Activated CD4-positive, alpha-beta memory T cell treated with anti-CD3 and anti-CD28 coated beads for 36 hours (primary cell): ENCODE data around the gene ATG13. TPM values are rescaled to one million over a fixed set of nuclear protein-coding genes. Genes with fewer than 3 reads are reported as not detected.
A peak's percentile ranks its signal among the peaks of the same experiment; 100 is the strongest.

Experiments
- CTCF ChIA-PET: fragments of 350-600 bp; sonication (Branson Sonifier 250); formaldehyde crosslinking; loops from one replicate; lab custom pipeline; 2021; ENCODE audit warnings: antibody characterized with exemption, inconsistent platforms; lab: Charles Lee
- POLR2A ChIA-PET: fragments of 350-600 bp; sonication (Branson Sonifier 250); formaldehyde crosslinking; loops from one replicate; lab custom pipeline; 2021; ENCODE audit warnings: antibody characterized with exemption; lab: Charles Lee
- DNase-seq: peaks from one replicate; pipeline ENCODE4 v3.0.0-alpha.2; 2020
- H3K27ac Mint-ChIP-seq: one replicate; pipeline ENCODE4 v1.8.0; 2021; ENCODE audit warnings: mixed read lengths
- H3K27me3 Mint-ChIP-seq: one replicate; pipeline ENCODE4 v1.8.0; 2021; ENCODE audit warnings: mixed read lengths
- H3K36me3 Mint-ChIP-seq: one replicate; pipeline ENCODE4 v1.8.0; 2021; ENCODE audit warnings: mixed read lengths
- H3K4me1 Mint-ChIP-seq: one replicate; pipeline ENCODE4 v1.8.0; 2021; ENCODE audit warnings: low read depth, mixed read lengths
- H3K4me3 Mint-ChIP-seq: one replicate; pipeline ENCODE4 v1.8.0; 2021; ENCODE audit warnings: mild to moderate bottlenecking, mixed read lengths
- H3K9me3 Mint-ChIP-seq: one replicate; pipeline ENCODE4 v1.8.0; 2021; ENCODE audit warnings: mixed read lengths
- intact Hi-C: fragments of 100-400 bp; cut with micrococcal nuclease; formaldehyde crosslinking; loops from one replicate; pipeline ENCODE4 v1.15.1; 2023
- total RNA-seq, 2 experiments: library from RNA; stranded (reverse); gene quantifications; one replicate each; pipeline ENCODE4 v1.2.3, GENCODE V29; 2021

ATG13 gene
- total RNA-seq, 2 experiments from 2014 or later = 49.9 to 51.0 TPM

DNA sequence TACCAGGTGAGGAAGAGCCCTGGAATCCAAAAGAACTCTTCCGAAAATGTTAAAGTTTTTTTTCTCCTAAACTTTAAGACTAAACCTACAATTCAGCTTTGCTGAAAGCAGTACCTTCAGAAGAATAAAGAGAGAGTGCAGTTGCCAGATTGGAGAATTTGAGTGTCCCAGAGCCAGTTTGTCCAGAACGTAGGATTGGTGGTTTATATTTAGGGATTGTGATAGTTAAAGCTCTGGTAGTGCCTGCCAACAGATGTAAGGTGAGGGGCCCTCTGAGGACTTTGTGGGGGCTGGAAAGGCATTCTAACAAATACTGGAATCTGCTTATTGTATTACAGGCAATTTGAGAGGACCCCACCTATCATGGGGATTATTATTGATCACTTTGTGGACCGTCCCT is 39.8 kb downstream of the ATG13 start:
- CTCF ChIA-PET = no interaction called here
- no peaks in the 10 kb centered on the region for H3K4me1 Mint-ChIP-seq
- POLR2A ChIA-PET = no interaction called here
- H3K9me3 Mint-ChIP-seq = no peaks in the 10 kb centered on the region
- DNase-seq = no peak
- H3K36me3 Mint-ChIP-seq = peaks cover 12% of the 10 kb centered on the region
- no peak overlapping the region for H3K27ac Mint-ChIP-seq
- no peak overlapping the region for H3K4me3 Mint-ChIP-seq
- intact Hi-C loops = no loop called here
- no peaks in the 10 kb centered on the region for H3K27me3 Mint-ChIP-seq

DNA sequence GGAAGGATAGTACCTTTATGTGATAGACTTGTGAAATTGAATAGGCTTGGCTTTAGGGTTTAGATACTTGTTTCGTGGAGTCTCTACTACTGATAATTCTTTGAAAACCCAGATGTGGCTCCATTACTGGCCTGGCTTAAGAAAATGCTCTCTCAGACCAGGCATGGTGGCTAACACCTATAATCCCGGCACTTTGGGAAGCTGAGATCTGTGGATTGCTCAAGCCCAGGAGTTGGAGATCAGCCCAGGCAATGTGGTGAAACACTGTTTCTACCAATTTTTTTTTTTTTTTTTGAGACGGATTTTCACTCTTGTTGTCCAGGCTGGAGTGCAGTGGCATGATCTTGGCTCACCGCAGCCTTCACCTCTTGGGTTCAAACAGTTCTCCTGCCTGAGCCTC is 40.9 kb downstream of the ATG13 start:
- ChIA-PET POLR2A (no interaction called here), CTCF (no interaction called here)
- Mint-ChIP-seq H3K27me3 (no peaks in the 10 kb centered on the region), H3K36me3 (peaks cover 13% of the 10 kb centered on the region), H3K9me3 (no peaks in the 10 kb centered on the region), H3K27ac (no peak overlapping the region), H3K4me1 (peaks cover under 1% of the 10 kb centered on the region), H3K4me3 (no peak overlapping the region)
- DNase-seq = no peak
- intact Hi-C loops = no loop called here

DNA sequence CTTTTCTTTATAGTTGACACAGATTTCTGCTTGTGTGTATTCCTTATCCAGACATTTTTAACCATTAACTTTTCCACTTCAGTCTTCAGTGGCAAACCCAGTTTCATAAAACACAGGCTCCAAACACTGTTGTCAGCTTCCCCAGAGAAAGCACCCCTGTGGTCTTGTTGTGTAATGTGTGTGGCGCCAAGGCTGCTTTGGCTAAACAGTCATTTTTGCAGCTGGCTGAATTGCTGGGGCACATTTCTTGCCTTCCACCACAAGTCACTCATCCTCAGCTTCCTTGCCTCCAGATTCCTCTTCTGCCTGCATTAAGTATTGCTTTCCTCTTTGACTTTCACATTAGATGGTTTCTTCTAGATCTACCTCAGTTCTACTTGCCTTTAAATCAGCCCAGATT is 42.6 kb downstream of the ATG13 start:
- POLR2A ChIA-PET = no interaction called here
- CTCF ChIA-PET = interaction anchor here (0.6 kb wide), 1 partner anchor 233 kb away, joined by 3 read pairs; no protein-coding TSS in a partner anchor
- Mint-ChIP-seq H3K4me3 (no peak overlapping the region), H3K27me3 (no peaks in the 10 kb centered on the region), H3K9me3 (no peaks in the 10 kb centered on the region), H3K27ac (no peak overlapping the region), H3K36me3 (peaks cover 19% of the 10 kb centered on the region), H3K4me1 (peaks cover 4% of the 10 kb centered on the region)
- intact Hi-C loops = no loop called here
- DNase-seq = no peak

DNA sequence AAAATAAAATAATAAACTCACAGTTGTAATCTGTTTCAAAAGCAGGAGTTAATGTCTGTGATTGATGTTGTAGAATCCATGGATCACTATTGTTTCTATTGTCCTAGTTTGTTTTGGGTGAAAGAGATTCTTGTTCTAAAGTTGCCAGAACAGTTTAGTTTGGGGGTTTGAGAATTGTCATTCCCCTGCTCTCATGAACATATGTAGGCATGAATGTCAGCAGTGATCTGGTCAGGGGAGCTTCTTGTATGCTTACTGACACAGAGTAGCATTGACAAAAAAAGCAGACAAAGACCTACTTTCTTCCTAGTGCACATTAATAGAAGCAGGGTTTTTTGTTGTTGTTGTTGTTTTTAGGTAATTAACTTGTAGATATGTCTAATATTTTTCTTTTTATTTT is 44.5 kb downstream of the ATG13 start:
- ChIA-PET CTCF (interaction anchor here (1.2 kb wide), 1 partner anchor 9 kb away, joined by 3 read pairs; no protein-coding TSS in a partner anchor), POLR2A (no interaction called here)
- H3K4me3 Mint-ChIP-seq = no peak overlapping the region
- intact Hi-C loops = no loop called here
- no peaks in the 10 kb centered on the region for H3K27me3 Mint-ChIP-seq
- no peak for DNase-seq
- H3K4me1 Mint-ChIP-seq = peaks cover 4% of the 10 kb centered on the region
- H3K27ac Mint-ChIP-seq = no peak overlapping the region
- peaks cover 23% of the 10 kb centered on the region for H3K36me3 Mint-ChIP-seq
- no peaks in the 10 kb centered on the region for H3K9me3 Mint-ChIP-seq

DNA sequence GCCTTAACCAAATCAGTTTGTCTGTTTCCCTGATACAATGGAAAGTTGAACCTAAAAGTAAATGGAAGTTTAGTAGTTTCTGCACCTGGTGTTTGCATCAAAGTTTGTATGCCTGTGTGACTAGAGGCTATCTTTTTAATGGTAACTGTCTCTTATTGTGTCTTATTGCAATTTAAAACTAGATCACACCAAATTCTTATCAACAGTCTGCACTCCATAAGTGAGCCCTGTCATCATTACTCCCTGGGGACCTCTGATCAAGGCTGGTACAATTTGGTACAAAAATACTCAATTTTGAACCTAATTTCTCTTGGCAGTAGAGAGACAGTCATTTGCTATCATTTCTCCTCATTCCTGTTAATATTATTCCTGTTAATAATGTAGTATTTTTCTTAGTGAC is 45.0 kb downstream of the ATG13 start:
- intact Hi-C loops = no loop called here
- peaks cover 4% of the 10 kb centered on the region for H3K4me1 Mint-ChIP-seq
- peaks cover 21% of the 10 kb centered on the region for H3K36me3 Mint-ChIP-seq
- H3K27me3 Mint-ChIP-seq = no peaks in the 10 kb centered on the region
- no peaks in the 10 kb centered on the region for H3K9me3 Mint-ChIP-seq
- no peak overlapping the region for H3K27ac Mint-ChIP-seq
- no peak for DNase-seq
- ChIA-PET CTCF (interaction anchor here (1.2 kb wide), 1 partner anchor 8 kb away, joined by 3 read pairs; no protein-coding TSS in a partner anchor), POLR2A (no interaction called here)
- H3K4me3 Mint-ChIP-seq = no peak overlapping the region

DNA sequence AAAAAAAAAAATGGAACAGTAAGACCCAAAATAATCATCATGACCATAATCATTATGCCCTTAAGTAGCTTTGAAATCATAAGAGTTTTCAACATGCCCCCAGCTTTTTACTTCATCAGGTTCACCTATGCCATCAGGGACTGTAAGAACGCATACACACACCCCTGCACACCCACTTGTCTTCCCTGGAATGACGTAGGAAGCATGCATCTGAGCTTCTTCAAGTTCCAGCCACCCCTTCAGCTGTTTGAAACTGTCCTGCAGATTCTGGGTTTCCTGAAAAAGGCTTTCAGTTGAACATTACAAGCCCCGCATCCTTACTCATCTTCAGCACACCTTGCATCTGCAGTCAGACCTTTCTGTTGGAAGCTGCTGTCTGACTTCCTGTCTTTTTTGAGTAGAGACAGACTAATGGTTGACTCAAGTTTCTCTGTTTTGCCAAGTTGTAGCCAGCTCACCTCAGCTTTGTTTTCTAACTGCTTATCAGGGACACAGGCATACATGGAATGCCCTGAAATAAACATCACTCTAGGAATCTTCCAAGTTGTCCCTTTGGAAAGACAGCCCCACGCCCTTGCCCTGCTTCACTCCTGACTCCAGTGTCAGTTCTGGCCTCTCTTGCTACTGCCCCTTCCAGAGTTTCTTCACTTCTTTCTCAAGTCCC is 46.1 kb downstream of the ATG13 start:
- H3K27me3 Mint-ChIP-seq = no peaks in the 10 kb centered on the region
- peak overlapping the region; percentile 13 for H3K27ac Mint-ChIP-seq
- ChIA-PET CTCF (no interaction called here), POLR2A (no interaction called here)
- no peaks in the 10 kb centered on the region for H3K9me3 Mint-ChIP-seq
- no peak overlapping the region for H3K4me3 Mint-ChIP-seq
- H3K36me3 Mint-ChIP-seq = peaks cover 18% of the 10 kb centered on the region
- intact Hi-C loops = no loop called here
- peaks cover 4% of the 10 kb centered on the region for H3K4me1 Mint-ChIP-seq
- no peak for DNase-seq

DNA sequence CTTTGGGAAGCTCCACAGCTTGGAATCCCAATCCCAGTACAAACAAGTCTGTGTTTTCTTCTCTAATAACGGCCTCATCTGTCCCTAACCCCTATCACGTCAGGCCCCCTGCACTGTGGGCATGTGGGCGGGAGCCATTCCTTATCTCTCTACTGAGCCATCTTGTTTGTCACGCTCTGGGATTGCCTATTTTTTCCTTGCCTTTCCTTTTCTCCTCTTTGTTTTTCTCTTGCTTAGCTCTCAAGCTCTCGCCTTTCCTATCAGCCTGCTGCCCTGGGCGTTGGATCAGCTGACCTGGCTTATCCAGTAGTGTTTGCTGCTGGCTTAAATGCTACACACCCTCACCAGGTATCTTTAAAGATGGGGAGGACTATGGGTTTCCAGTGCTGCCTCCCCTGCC is 47.3 kb downstream of the ATG13 start:
- ChIA-PET CTCF (no interaction called here), POLR2A (no interaction called here)
- Mint-ChIP-seq H3K27me3 (no peaks in the 10 kb centered on the region), H3K4me3 (no peak overlapping the region), H3K9me3 (no peaks in the 10 kb centered on the region), H3K4me1 (peaks cover 12% of the 10 kb centered on the region), H3K36me3 (peaks cover 22% of the 10 kb centered on the region), H3K27ac (no peak overlapping the region)
- no peak for DNase-seq
- intact Hi-C loops = no loop called here

DNA sequence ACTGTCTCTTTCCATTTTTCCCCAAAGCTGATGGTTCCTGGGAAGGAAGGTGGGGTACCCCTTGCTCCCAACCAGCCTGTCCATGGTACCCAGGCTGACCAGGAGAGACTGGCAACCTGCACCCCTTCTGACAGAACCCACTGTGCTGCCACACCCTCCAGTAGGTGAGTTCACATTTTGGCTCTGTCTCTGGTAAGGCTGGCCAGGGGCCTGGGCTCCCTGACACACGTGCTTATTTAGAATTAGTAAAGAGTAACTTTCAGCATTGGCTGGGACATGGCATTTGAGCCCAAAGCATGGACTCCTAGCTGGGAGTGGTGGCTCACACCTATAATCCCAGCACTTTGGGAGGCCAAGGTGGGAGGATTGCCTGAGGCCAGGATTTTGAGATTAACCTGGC is 48.0 kb downstream of the ATG13 start:
- Mint-ChIP-seq H3K27me3 (no peaks in the 10 kb centered on the region), H3K27ac (no peak overlapping the region), H3K4me3 (no peak overlapping the region), H3K36me3 (peaks cover 22% of the 10 kb centered on the region), H3K4me1 (peaks cover 17% of the 10 kb centered on the region), H3K9me3 (no peaks in the 10 kb centered on the region)
- ChIA-PET POLR2A (no interaction called here), CTCF (no interaction called here)
- DNase-seq = no peak
- intact Hi-C loops = no loop called here

DNA sequence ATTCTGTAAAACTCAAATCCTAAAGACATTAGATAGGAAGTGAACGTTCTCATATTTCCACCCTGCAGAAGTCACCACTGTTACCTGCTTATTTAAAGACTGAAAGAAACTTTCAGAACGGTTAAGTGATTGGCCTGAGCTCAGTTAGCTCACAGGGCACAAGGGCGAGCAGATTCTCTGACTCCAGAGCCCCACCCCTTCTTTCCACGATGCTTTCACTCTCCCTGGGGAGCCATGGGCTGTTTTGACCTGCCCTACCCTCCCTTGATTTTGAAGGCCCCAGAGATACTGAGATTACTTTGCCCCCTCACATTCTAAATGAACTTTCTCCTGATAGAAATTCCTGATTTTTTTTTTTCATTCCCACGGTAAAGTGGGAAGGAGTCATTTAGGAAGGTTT is 49.2 kb downstream of the ATG13 start:
- ChIA-PET CTCF (no interaction called here), POLR2A (no interaction called here)
- H3K9me3 Mint-ChIP-seq = no peaks in the 10 kb centered on the region
- peaks cover 27% of the 10 kb centered on the region for H3K4me1 Mint-ChIP-seq
- H3K27ac Mint-ChIP-seq = no peak overlapping the region
- no peaks in the 10 kb centered on the region for H3K27me3 Mint-ChIP-seq
- H3K4me3 Mint-ChIP-seq = no peak overlapping the region
- no peak for DNase-seq
- H3K36me3 Mint-ChIP-seq = peaks cover 26% of the 10 kb centered on the region
- intact Hi-C loops = no loop called here

DNA sequence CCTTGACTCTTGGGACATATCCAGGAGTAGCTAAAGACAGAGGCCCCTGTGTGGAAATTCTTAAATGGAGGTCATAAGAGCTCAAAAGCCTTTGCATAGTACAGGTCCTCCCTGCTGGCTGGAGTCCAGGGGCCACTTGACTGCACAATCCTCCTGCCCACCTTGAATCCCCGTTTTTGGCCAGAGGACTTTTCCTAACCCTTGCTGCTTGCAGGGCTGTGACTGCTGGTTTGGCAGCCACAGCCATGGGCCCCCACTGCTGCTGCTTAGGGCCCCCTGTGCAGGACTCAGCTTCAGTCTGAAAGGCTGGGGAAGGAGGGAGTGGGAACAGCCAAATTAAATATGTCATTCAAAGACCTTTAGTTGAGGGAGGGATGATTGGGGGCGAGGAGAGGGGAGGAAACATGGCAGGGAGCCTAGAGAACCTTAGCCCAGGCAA is 49.7 kb downstream of the ATG13 start:
- Mint-ChIP-seq H3K27ac (no peak overlapping the region), H3K27me3 (no peaks in the 10 kb centered on the region), H3K4me3 (no peak overlapping the region), H3K36me3 (peaks cover 29% of the 10 kb centered on the region), H3K4me1 (peaks cover 33% of the 10 kb centered on the region), H3K9me3 (no peaks in the 10 kb centered on the region)
- intact Hi-C loops = no loop called here
- DNase-seq = no peak
- ChIA-PET CTCF (no interaction called here), POLR2A (no interaction called here)

DNA sequence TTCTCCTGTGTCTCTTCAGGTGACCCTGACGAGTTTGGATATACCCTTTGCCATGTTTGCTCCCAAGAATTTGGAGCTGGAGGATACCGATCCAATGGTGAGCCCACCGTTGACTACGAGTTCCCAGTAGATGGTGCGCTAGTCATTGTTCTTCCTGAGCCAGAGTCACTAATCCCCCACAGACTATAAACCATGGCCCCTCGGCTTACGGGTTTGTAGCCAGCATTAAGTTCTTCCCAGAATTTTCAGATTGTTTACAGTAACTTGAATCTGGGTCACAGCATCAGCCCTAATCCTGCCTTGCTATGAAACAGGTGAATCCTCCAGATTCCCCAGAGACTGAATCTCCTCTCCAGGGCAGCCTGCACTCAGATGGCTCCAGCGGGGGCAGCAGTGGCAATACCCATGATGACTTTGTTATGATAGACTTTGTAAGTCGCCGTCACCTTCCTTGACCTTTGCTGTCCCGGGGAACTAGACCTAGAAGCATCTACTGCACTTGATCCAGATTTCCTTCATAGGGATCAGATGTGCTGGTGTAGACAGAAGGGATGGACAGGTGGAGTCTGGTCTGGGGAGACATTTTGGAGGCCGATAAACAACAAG is 51.2 kb downstream of the ATG13 start:
- no peak overlapping the region for H3K27ac Mint-ChIP-seq
- ChIA-PET POLR2A (no interaction called here), CTCF (interaction anchor here (0.6 kb wide), 1 partner anchor 30 kb away, joined by 3 read pairs; no protein-coding TSS in a partner anchor)

DNA sequence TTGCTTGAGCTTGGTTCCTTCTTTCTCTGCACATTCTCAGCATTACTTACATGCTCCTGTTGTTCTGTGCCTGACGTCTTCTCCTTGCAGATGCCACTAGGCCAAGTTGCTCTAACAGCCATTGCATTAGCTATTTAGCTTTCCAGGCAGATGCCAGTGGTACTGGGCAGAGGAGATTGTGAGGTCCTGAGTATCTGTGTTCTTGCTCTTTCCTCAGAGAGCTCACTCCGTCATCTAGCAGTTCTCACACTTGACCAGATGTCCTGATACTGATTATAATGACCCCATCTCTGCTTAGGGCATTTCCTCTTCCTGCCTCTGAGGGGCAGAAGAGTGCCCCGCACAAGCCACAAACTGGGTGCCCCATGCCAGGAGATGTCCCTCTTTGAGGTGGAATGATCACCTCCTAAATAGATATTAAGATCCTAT is 52.4 kb downstream of the ATG13 start:
- peak overlapping the region; percentile 66 for H3K27ac Mint-ChIP-seq
- ChIA-PET POLR2A (interaction anchor here (0.5 to 0.6 kb wide), 2 partner anchors 15 to 39 kb away, joined by 3 read pairs; no protein-coding TSS in a partner anchor), CTCF (interaction anchor here (0.7 to 1.7 kb wide), 3 partner anchors 33 to 109 kb away, joined by 3 to 6 read pairs (median 4); partner anchors contain the start of genes ATG13 and HARBI1)
- no peaks in the 10 kb centered on the region for H3K27me3 Mint-ChIP-seq
- peaks cover 54% of the 10 kb centered on the region for H3K4me1 Mint-ChIP-seq
- no peak overlapping the region for H3K4me3 Mint-ChIP-seq
- no peaks in the 10 kb centered on the region for H3K9me3 Mint-ChIP-seq
- DNase-seq = peak; percentile 23
- intact Hi-C loops = loop anchor here (2.0 kb wide), 1 partner anchor 31 kb away; the partner anchor contains the start of genes ARHGAP1 and ZNF408
- peaks cover 23% of the 10 kb centered on the region for H3K36me3 Mint-ChIP-seq

More for the DNA sequence above, 51.2 kb downstream of the ATG13 start:
- H3K36me3 Mint-ChIP-seq = peaks cover 26% of the 10 kb centered on the region
- no peak overlapping the region for H3K4me3 Mint-ChIP-seq
- H3K9me3 Mint-ChIP-seq = no peaks in the 10 kb centered on the region
- H3K4me1 Mint-ChIP-seq = peaks cover 43% of the 10 kb centered on the region
- intact Hi-C loops = no loop called here
- no peak for DNase-seq
- H3K27me3 Mint-ChIP-seq = no peaks in the 10 kb centered on the region
